GM21529 (cell line): ENCODE results near the gene ARSA.

ENCODE experiments used
- ATAC-seq: cut with Tn5 transposase; IDR thresholded peaks from one replicate; pipeline ENCODE4 v1.9.1; 2021; ENCODE audit not compliant: unreplicated experiment

Gene ARSA

GRCh38 chr22:50605002-50605612, 22.8 kb downstream of the ARSA start:
- ATAC-seq: no peak

GRCh38 chr22:50604256-50605001, 23.5 kb downstream of the ARSA start:
- ATAC-seq: no peak

- ATAC-seq: no peak
Measured at GRCh38 chr22:50603511-50604255, 24.3 kb downstream of the ARSA start.

- no peak for ATAC-seq
Measured at GRCh38 chr22:50602338-50602700, 25.6 kb downstream of the ARSA start.

GRCh38 chr22:50601669-50602337, 26.1 kb downstream of the ARSA start:
- ATAC-seq: no peak

- no peak for ATAC-seq
Measured at GRCh38 chr22:50600967-50601668, 26.8 kb downstream of the ARSA start.

GRCh38 chr22:50600538-50600937, 27.4 kb downstream of the ARSA start, which contains the start of gene MAPK8IP2:
Gene MAPK8IP2 (plus strand): TSS chr22:50600793. CDS start chr22:50600819, 26 bp downstream.
- no peak for ATAC-seq

GRCh38 chr22:50599816-50600455, 28.0 kb downstream of the ARSA start:
- ATAC-seq: no peak

- ATAC-seq: no peak
Measured at GRCh38 chr22:50597097-50597496, 30.9 kb downstream of the ARSA start.

GRCh38 chr22:50595189-50595588, 32.8 kb downstream of the ARSA start:
- no peak for ATAC-seq

GRCh38 chr22:50587407-50587806, 40.5 kb downstream of the ARSA start:
- ATAC-seq: no peak

- ATAC-seq: no peak
Measured at GRCh38 chr22:50586416-50586815, 41.5 kb downstream of the ARSA start.

GRCh38 chr22:50585781-50586180, 42.2 kb downstream of the ARSA start:
- ATAC-seq: no peak

- ATAC-seq: no peak
Measured at GRCh38 chr22:50585238-50585637, 42.7 kb downstream of the ARSA start.

- no peak for ATAC-seq
Measured at GRCh38 chr22:50584106-50585096, 43.6 kb downstream of the ARSA start.

GRCh38 chr22:50583294-50583861, 44.6 kb downstream of the ARSA start:
- ATAC-seq: peak; percentile 22

- peak; percentile 84 for ATAC-seq
Measured at GRCh38 chr22:50582493-50583293, 45.3 kb downstream of the ARSA start, which contains the start of gene CHKB. Gene CHKB (minus strand): TSS chr22:50582849. CDS start chr22:50582781, 68 bp downstream.
